PC-9 (cell line): ENCODE data around the gene PRPF8. TPM values are rescaled to one million over a fixed set of nuclear protein-coding genes. Genes with fewer than 3 reads are reported as not detected.
A peak's percentile ranks its signal among the peaks of the same experiment; 100 is the strongest.

Source experiments
- BruUV-seq: library from RNA; stranded (reverse); fragments of 400-500 nt; replicated peaks from 2 replicates; lab custom pipeline; 2021; lab: Mats Ljungman, UMichigan
- CTCF ChIA-PET: fragments of 300-600 bp; sonication (Branson Sonifier 250); formaldehyde crosslinking; loops from one replicate; lab custom pipeline; 2022; ENCODE audit warnings: antibody characterized with exemption; lab: Charles Lee
- POLR2A ChIA-PET: fragments of 300-600 bp; sonication (Branson Sonifier 250); formaldehyde crosslinking; loops from one replicate; lab custom pipeline; 2022; ENCODE audit warnings: antibody characterized with exemption; ENCODE audit not compliant: unreplicated experiment; lab: Charles Lee
- DNase-seq, 2 experiments: peaks; one replicate each; pipeline versions ENCODE4 v3.0.0 to v3.0.0-alpha.2; 2015 to 2022; ENCODE audit warnings: mixed read lengths in 1 of 2
- H2AFZ ChIP-seq: fragments of 200-600 bp; sonication (generic); 2 replicates; pipeline ENCODE4 v1.8.1; 2017; ENCODE audit warnings: antibody characterized with exemption
- H3F3A ChIP-seq: fragments of 200-600 bp; sonication (generic); 2 replicates; pipeline ENCODE4 v1.8.1; 2017; ENCODE audit warnings: antibody characterized with exemption, mild to moderate bottlenecking, low read depth; ENCODE audit not compliant: insufficient read depth
- H3K27ac ChIP-seq: fragments of 200-600 bp; sonication (generic); 2 replicates; pipeline ENCODE4 v1.6.1; 2016; ENCODE audit warnings: mixed run types
- H3K27me3 ChIP-seq: fragments of 200-600 bp; sonication (generic); 2 replicates; pipeline ENCODE4 v1.6.1; 2016; ENCODE audit warnings: low read depth, mixed run types; ENCODE audit not compliant: insufficient read depth
- H3K36me3 ChIP-seq: fragments of 200-600 bp; sonication (generic); 2 replicates; pipeline ENCODE4 v1.6.1; 2016; ENCODE audit warnings: low read depth, mixed run types
- H3K4me1 ChIP-seq: fragments of 200-600 bp; sonication (generic); replicated peaks from 2 replicates; pipeline ENCODE4 v1.6.1; 2016; ENCODE audit warnings: mixed run types; ENCODE audit not compliant: insufficient read depth
- H3K4me2 ChIP-seq: fragments of 200-600 bp; sonication (generic); 2 replicates; pipeline ENCODE4 v1.6.1; 2017; ENCODE audit warnings: mixed run types
- H3K4me3 ChIP-seq: fragments of 200-600 bp; sonication (generic); 2 replicates; pipeline ENCODE4 v1.6.1; 2016; ENCODE audit warnings: mixed run types
- H3K79me2 ChIP-seq: fragments of 200-600 bp; sonication (generic); 2 replicates; pipeline ENCODE4 v1.6.1; 2017; ENCODE audit warnings: low read depth, mixed run types
- H3K9me2 ChIP-seq: fragments of 200-600 bp; sonication (generic); 2 replicates; pipeline ENCODE4 v1.8.1; 2017; ENCODE audit warnings: mild to moderate bottlenecking; ENCODE audit not compliant: insufficient read depth
- H3K9me3 ChIP-seq: fragments of 200-600 bp; sonication (generic); 2 replicates; pipeline ENCODE4 v1.8.1; 2016; ENCODE audit warnings: low read depth; ENCODE audit not compliant: insufficient read depth
- H4K20me1 ChIP-seq: fragments of 200-600 bp; sonication (generic); 2 replicates; pipeline ENCODE4 v1.8.1; 2017; ENCODE audit not compliant: insufficient read depth
- EZH2 ChIP-seq: fragments of 200-600 bp; sonication (generic); IDR thresholded peaks from 2 replicates; pipeline ENCODE4 v1.8.0; 2017; ENCODE audit warnings: antibody characterized with exemption, low read depth
- intact Hi-C: fragments of 100-400 bp; cut with micrococcal nuclease; formaldehyde crosslinking; loops from one replicate; pipeline ENCODE4 v1.10.0; 2022; ENCODE audit not compliant: unreplicated experiment
- total RNA-seq: library from RNA; stranded (reverse); gene quantifications from 2 replicates; pipeline ENCODE4 v1.2.3, GENCODE V29; 2021
- TF ChIP-seq, protein P1 (sequence below): fragments of 200-600 bp; sonication (generic); conservative IDR thresholded peaks from 2 replicates; pipeline ENCODE4 v1.6.1; 2017; ENCODE audit warnings: mixed run types, antibody characterized with exemption, mild to moderate bottlenecking, moderate library complexity

The PRPF8 gene
- total RNA-seq, 1 experiment from 2014 or later = 496 TPM

DNA sequence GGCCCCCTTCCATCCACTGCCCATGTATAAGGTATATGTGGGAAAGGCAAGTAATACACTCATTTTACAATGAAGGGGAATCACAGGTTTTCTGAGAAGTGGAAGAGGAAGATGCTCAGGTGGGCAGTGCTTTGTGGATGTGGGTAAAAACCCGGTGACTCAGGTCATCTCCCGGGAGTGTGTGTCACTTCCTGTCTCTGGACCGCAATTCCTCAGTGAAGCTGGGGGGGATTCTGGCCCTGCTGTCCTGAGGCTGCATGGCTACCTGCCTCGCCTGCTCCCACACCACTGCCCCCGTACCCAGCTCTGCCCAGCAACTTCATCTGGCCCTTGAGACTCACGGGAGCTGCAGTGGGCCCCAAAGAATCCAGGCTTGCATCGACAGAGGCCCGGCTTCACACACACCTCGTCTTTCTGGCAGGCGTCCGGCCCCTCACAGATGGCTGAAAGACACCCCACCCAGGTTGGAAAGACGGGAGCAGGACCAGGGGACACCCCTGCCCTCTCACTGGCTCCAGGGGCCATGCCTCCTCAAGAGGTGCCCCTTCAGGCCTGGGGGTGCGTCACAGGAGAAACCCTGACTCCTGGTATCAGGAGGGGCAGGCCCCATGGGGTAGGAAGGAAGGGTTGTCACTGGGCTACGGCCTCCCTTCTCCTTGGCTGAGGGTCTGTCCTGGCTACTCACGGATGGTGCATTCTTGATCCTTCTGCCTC lies 40.0 kb downstream of the PRPF8 start:
- ChIA-PET POLR2A (no interaction called here), CTCF (no interaction called here)
- no peaks in the 10 kb centered on the region for H3K27me3 ChIP-seq
- peak in 1 of 2 experiments; percentile 28 for DNase-seq
- TF ChIP-seq, protein P1, sequence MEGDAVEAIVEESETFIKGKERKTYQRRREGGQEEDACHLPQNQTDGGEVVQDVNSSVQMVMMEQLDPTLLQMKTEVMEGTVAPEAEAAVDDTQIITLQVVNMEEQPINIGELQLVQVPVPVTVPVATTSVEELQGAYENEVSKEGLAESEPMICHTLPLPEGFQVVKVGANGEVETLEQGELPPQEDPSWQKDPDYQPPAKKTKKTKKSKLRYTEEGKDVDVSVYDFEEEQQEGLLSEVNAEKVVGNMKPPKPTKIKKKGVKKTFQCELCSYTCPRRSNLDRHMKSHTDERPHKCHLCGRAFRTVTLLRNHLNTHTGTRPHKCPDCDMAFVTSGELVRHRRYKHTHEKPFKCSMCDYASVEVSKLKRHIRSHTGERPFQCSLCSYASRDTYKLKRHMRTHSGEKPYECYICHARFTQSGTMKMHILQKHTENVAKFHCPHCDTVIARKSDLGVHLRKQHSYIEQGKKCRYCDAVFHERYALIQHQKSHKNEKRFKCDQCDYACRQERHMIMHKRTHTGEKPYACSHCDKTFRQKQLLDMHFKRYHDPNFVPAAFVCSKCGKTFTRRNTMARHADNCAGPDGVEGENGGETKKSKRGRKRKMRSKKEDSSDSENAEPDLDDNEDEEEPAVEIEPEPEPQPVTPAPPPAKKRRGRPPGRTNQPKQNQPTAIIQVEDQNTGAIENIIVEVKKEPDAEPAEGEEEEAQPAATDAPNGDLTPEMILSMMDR = no peak
- no peak for TF ChIP-seq EZH2
- no peak overlapping the region for H2AFZ ChIP-seq
- H3K4me3 ChIP-seq = peak overlapping the region; percentile 86; the same call in 1 of the 2 replicates
- no peaks in the 10 kb centered on the region for H3K79me2 ChIP-seq
- no peaks in the 10 kb centered on the region for H3K9me2 ChIP-seq
- peak overlapping the region; percentile 87 for H3K4me2 ChIP-seq
- no peaks in the 10 kb centered on the region for H3K9me3 ChIP-seq
- BruUV-seq = no TSS peak
- no peak overlapping the region for H3K27ac ChIP-seq
- H3K36me3 ChIP-seq = no peaks in the 10 kb centered on the region
- peaks cover 20% of the 10 kb centered on the region for H3K4me1 ChIP-seq
- intact Hi-C loops = loop anchor here (5.0 to 10.0 kb wide), 4 partner anchors 157 to 760 kb away; partner anchors contain the start of gene MNT
- H4K20me1 ChIP-seq = no peaks in the 10 kb centered on the region
- peaks cover 13% of the 10 kb centered on the region for H3F3A ChIP-seq

DNA sequence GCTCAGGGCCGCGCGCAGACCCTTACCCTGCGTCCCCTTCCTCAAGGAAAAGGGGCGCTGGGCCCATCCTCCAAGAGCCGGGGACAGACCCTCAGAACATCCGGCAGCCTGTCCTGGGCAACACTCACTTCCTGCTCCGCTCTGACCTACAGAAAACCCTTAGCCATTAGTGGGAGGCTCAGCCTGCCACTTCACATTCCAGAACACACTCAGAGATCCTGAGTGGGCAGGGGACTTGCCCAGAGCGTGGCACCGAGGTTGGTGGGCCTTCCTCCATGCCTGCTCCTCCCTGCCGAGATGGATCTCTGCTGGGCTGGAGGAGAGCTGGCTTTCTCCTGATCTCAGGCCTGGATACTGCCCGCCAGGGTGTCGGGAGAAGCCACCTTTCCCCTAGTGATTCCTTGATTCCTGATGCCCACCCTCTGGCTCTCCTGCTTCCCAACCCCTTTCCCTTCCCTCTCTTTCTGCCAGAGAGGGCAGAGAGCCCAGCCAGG lies 40.6 kb downstream of the PRPF8 start:
- BruUV-seq = TSS peak; percentile 69
- intact Hi-C loops = loop anchor here (2.0 to 10.0 kb wide), 3 partner anchors 81 to 761 kb away; partner anchors contain the start of genes MNT and PITPNA
- DNase-seq = peak in 1 of 2 experiments; percentile 23
- Histone ChIP-seq H2AFZ (peak overlapping the region; percentile 79), H3K4me3 (peak overlapping the region; percentile 86), H3K4me1 (peaks cover 24% of the 10 kb centered on the region), H3K36me3 (no peaks in the 10 kb centered on the region), H3K27ac (no peak overlapping the region), H3K27me3 (no peaks in the 10 kb centered on the region), H3K9me2 (no peaks in the 10 kb centered on the region), H4K20me1 (no peaks in the 10 kb centered on the region), H3K79me2 (no peaks in the 10 kb centered on the region), H3K4me2 (peak overlapping the region; percentile 87), H3K9me3 (no peaks in the 10 kb centered on the region), H3F3A (peaks cover 8% of the 10 kb centered on the region; the same call in 1 of the 2 replicates)
- ChIA-PET CTCF (no interaction called here), POLR2A (no interaction called here)
- TF ChIP-seq, protein P1 = no peak
- no peak for TF ChIP-seq EZH2

DNA sequence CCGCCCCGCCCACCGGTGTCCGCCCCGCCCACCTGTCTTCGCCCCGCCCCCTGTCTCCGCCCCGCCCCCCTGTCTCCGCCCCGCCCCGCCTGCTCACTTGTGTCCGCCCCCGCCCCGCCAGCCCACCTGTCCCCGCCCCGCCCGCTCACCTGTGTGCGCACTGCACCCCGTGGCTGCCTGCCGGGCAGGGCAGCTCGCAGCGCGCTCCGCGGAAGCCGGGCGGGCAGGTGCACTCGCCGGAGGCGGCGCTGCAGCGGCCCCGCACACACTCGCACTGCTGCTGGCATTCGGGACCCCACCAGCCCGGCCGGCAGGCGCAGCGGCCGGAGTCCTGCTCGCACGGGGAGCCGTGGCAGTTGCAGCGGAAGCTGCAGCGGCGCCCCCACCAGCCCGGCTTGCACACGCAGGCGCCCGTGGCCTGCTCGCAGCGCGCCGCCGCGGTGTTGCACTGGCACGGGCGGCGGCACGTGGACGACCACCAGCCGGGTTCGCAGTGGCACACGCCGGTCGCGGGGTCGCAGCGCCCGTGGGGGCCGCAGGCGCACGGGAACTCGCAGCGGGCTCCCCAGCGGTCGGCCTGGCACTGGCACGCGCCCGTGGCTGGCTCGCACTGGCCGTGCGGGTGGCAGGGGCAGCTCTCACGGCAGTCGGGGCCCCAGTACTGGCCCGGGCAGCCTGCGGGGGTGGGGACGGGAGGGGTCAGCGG lies 41.2 kb downstream of the PRPF8 start:
- ChIA-PET POLR2A (interaction anchor here (0.6 to 0.8 kb wide), 3 partner anchors 81 to 376 kb away, joined by 3 to 10 read pairs (median 5); partner anchors contain the start of gene PITPNA), CTCF (interaction anchor here (0.5 to 0.6 kb wide), 2 partner anchors 11 to 83 kb away, joined by 3 read pairs; no protein-coding TSS in a partner anchor)
- Histone ChIP-seq H3K79me2 (no peaks in the 10 kb centered on the region), H2AFZ (peak overlapping the region; percentile 79), H3K9me2 (no peaks in the 10 kb centered on the region), H3K36me3 (no peaks in the 10 kb centered on the region), H3K9me3 (no peaks in the 10 kb centered on the region), H4K20me1 (no peaks in the 10 kb centered on the region), H3K27me3 (no peaks in the 10 kb centered on the region), H3K4me3 (peak overlapping the region; percentile 86), H3K4me1 (peaks cover 24% of the 10 kb centered on the region), H3K4me2 (peak overlapping the region; percentile 87), H3K27ac (no peak overlapping the region), H3F3A (peaks cover 8% of the 10 kb centered on the region; the same call in 1 of the 2 replicates)
- no TSS peak for BruUV-seq
- intact Hi-C loops = loop anchor here (2.0 to 10.0 kb wide), 3 partner anchors 81 to 761 kb away; partner anchors contain the start of genes MNT and PITPNA
- peak; percentile 72 to 89 for DNase-seq
- TF ChIP-seq, protein P1 = no peak; the same call in 1 of the 2 replicates
- no peak for TF ChIP-seq EZH2
